Stomach (tissue), 4 donors: ENCODE results near the gene PI4KB.

Experiments used
- CTCF ChIP-seq, 7 experiments: fragments of 450-650 bp in 4 of 7; fragments of 200-600 bp in 3 of 7; sonication (generic) in 3 of 7; IDR thresholded peaks; one replicate each; pipeline ENCODE4 v1.5.1; 2016 to 2019; ENCODE audit warnings: antibody characterized with exemption in 7 of 7, control low read depth in 2 of 7, mild to moderate bottlenecking in 1 of 7
- EP300 ChIP-seq: sonication (generic); formaldehyde crosslinking; IDR thresholded peaks from one replicate; pipeline ENCODE4 v1.6.1; 2017; ENCODE audit warnings: antibody characterized with exemption
- POLR2A ChIP-seq, 4 donors: fragments of 450-650 bp; IDR thresholded peaks; one replicate each; pipeline ENCODE4 v1.6.1; 2016; ENCODE audit warnings: antibody characterized with exemption in 4 of 4, control low read depth in 2 of 4, mild to moderate bottlenecking in 1 of 4, moderate library complexity in 1 of 4

GRCh38 chr1:151368393-151369301 is 41.4 kb upstream of the PI4KB start:
- TF ChIP-seq POLR2A (IDR thresholded peaks at IDR 0.05) (no peak), CTCF (IDR thresholded peaks at IDR 0.05) (no peak), EP300 (no peak)
